Sigmoid colon (tissue), 4 donors: Measurements from ENCODE around the gene DENND10.

Source experiments
- EP300 ChIP-seq, 4 donors: sonication (generic); formaldehyde crosslinking; IDR thresholded peaks; one replicate each; pipeline ENCODE4 v1.6.1; 2017; ENCODE audit warnings: antibody characterized with exemption in 4 of 4
- POLR2A ChIP-seq, 2 donors: fragments of 450-650 bp; IDR thresholded peaks; one replicate each; pipeline ENCODE4 v1.6.1; 2016; ENCODE audit warnings: antibody characterized with exemption in 2 of 2, mild to moderate bottlenecking in 2 of 2, moderate library complexity in 2 of 2
- POLR2AphosphoS5 ChIP-seq, 4 donors: sonication (generic); formaldehyde crosslinking; IDR thresholded peaks; one replicate each; pipeline ENCODE4 v1.6.1; 2017; ENCODE audit warnings: antibody characterized with exemption in 4 of 4
- TF ChIP-seq, protein P1 (sequence below), 4 experiments: fragments of 450-650 bp in 3 of 4; fragments of 200-600 bp in 1 of 4; IDR thresholded peaks; one replicate each; pipeline ENCODE4 v1.5.1; 2016 to 2019; ENCODE audit warnings: antibody characterized with exemption in 4 of 4, mild to moderate bottlenecking in 3 of 4, moderate library complexity in 2 of 4

DNA sequence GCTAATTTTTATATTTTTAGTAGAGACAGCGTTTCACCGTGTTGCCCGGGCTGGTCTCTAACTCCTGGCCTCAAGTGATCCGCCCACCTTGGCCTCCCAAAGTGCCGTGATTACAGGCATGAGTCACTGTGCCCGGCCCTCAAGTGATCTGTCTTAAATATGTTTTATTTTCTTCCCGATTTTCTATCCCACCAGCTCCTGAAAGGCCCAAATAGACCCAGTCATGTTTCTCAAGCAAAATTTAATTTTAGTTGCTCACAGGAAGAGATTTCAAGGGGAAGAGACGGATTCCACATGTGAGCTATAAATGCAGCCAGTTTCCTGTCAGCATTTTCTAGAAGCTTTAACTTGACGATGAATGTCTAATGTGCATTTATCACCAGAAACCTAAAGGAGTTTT, 12.0 kb downstream of the DENND10 start:
- TF ChIP-seq, protein P1, sequence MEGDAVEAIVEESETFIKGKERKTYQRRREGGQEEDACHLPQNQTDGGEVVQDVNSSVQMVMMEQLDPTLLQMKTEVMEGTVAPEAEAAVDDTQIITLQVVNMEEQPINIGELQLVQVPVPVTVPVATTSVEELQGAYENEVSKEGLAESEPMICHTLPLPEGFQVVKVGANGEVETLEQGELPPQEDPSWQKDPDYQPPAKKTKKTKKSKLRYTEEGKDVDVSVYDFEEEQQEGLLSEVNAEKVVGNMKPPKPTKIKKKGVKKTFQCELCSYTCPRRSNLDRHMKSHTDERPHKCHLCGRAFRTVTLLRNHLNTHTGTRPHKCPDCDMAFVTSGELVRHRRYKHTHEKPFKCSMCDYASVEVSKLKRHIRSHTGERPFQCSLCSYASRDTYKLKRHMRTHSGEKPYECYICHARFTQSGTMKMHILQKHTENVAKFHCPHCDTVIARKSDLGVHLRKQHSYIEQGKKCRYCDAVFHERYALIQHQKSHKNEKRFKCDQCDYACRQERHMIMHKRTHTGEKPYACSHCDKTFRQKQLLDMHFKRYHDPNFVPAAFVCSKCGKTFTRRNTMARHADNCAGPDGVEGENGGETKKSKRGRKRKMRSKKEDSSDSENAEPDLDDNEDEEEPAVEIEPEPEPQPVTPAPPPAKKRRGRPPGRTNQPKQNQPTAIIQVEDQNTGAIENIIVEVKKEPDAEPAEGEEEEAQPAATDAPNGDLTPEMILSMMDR (IDR thresholded peaks at IDR 0.05) = no peak
- no peak for TF ChIP-seq POLR2A (IDR thresholded peaks at IDR 0.05)
- no peak for TF ChIP-seq POLR2AphosphoS5 (IDR thresholded peaks at IDR 0.05)
- TF ChIP-seq EP300 (IDR thresholded peaks at IDR 0.05) = no peak
